SK-N-SH (cell line): Measurements from ENCODE around the gene AP2A2. TPM values are rescaled to one million over a fixed set of nuclear protein-coding genes. Genes with fewer than 3 reads are reported as not detected.

Experiments used
- CTCF ChIA-PET: fragments of 300-600, 350-600 bp; formaldehyde crosslinking; extraction: SDS; loops from one replicate; lab custom pipeline; 2021; lab: Yijun Ruan, JAX
- POLR2A ChIA-PET: fragments of 350-600 bp; sonication (Branson Sonifier 250); formaldehyde crosslinking; extraction: SDS; loops from one replicate; lab custom pipeline; 2020; ENCODE audit warnings: antibody characterized with exemption, inconsistent platforms; lab: Yijun Ruan, JAX
- DNase-seq: peaks from one replicate; pipeline ENCODE4 v3.0.0; 2012
- H2AFZ ChIP-seq: fragments of 200-600 bp; sonication (generic); 2 replicates; pipeline ENCODE4 v1.8.1; 2016; ENCODE audit warnings: antibody characterized with exemption, mild to moderate bottlenecking, low read depth
- H3F3A ChIP-seq: fragments of 200-600 bp; sonication (generic); replicated peaks from 2 replicates; pipeline ENCODE3; 2016; ENCODE audit warnings: antibody characterized with exemption, mild to moderate bottlenecking; ENCODE audit not compliant: insufficient read depth
- H3K27ac ChIP-seq, 2 experiments: fragments of 200-500 bp in 1 of 2; fragments of 200-600 bp in 1 of 2; sonication (Bioruptor generic) in 1 of 2; sonication (generic), shearing (Covaris generic) in 1 of 2; 2 replicates each; pipeline versions ENCODE4 v1.5.1 to v1.6.1; 2014 to 2016; ENCODE audit warnings: low read depth in 2 of 2, inconsistent platforms in 1 of 2, low read length in 1 of 2, mild to moderate bottlenecking in 1 of 2, mixed read lengths in 1 of 2
- H3K27me3 ChIP-seq: fragments of 200-600 bp; sonication (generic), shearing (Covaris generic); 2 replicates; pipeline ENCODE4 v1.6.1; 2016; ENCODE audit warnings: mixed run types; ENCODE audit not compliant: insufficient read depth
- H3K36me3 ChIP-seq, 2 experiments: fragments of 200-500 bp in 1 of 2; fragments of 200-600 bp in 1 of 2; sonication (Bioruptor generic) in 1 of 2; sonication (generic) in 1 of 2; replicated peaks in 1 of 2; 2 replicates each; pipeline versions ENCODE3 to v1.5.1; 2014 to 2016; ENCODE audit warnings: low read length in 1 of 2, mild to moderate bottlenecking in 1 of 2; ENCODE audit not compliant: insufficient read depth in 2 of 2, control insufficient read depth in 1 of 2
- H3K4me1 ChIP-seq, 2 experiments: fragments of 200-500 bp in 1 of 2; fragments of 200-600 bp in 1 of 2; sonication (Bioruptor generic) in 1 of 2; sonication (generic), shearing (Covaris generic) in 1 of 2; 2 replicates each; pipeline versions ENCODE4 v1.5.1 to v1.6.1; 2014 to 2016; ENCODE audit warnings: low read depth in 1 of 2, low read length in 1 of 2, mixed run types in 1 of 2; ENCODE audit not compliant: insufficient read depth in 2 of 2, control insufficient read depth in 1 of 2
- H3K4me2 ChIP-seq: fragments of 200-600 bp; sonication (generic), shearing (Covaris generic); 2 replicates; pipeline ENCODE4 v1.6.1; 2017; ENCODE audit warnings: mixed run types
- H3K4me3 ChIP-seq, 2 experiments: fragments of 200-500 bp in 1 of 2; fragments of 200-600 bp in 1 of 2; sonication (Bioruptor generic) in 1 of 2; sonication (generic), shearing (Covaris generic) in 1 of 2; 2 replicates each; pipeline versions ENCODE4 v1.5.1 to v1.8.1; 2014 to 2016; ENCODE audit warnings: low read depth in 2 of 2, inconsistent platforms in 1 of 2, low read length in 1 of 2, mild to moderate bottlenecking in 1 of 2, mixed read lengths in 1 of 2, moderate library complexity in 1 of 2
- H3K79me2 ChIP-seq: fragments of 200-600 bp; sonication (generic); 2 replicates; pipeline ENCODE4 v1.8.1; 2017; ENCODE audit warnings: mild to moderate bottlenecking; ENCODE audit not compliant: insufficient read depth
- H3K9ac ChIP-seq: fragments of 200-600 bp; sonication (generic); 2 replicates; pipeline ENCODE4 v1.6.1; 2017; ENCODE audit warnings: mixed run types
- H3K9me2 ChIP-seq: fragments of 200-600 bp; sonication (generic); 2 replicates; pipeline ENCODE4 v1.6.1; 2017; ENCODE audit warnings: mixed run types
- H3K9me3 ChIP-seq: fragments of 200-600 bp; sonication (generic); 2 replicates; pipeline ENCODE4 v1.6.1; 2017; ENCODE audit warnings: mixed run types, mild to moderate bottlenecking, moderate library complexity
- H4K20me1 ChIP-seq: fragments of 200-600 bp; sonication (generic); 2 replicates; pipeline ENCODE4 v1.6.1; 2017; ENCODE audit warnings: mild to moderate bottlenecking, mixed run types; ENCODE audit not compliant: insufficient read depth
- GABPA ChIP-seq: IDR thresholded peaks from 2 replicates; pipeline ENCODE4 v1.4.0; 2012; ENCODE audit warnings: low read depth, mild to moderate bottlenecking
- JUND ChIP-seq: IDR thresholded peaks from 2 replicates; pipeline ENCODE4 v1.4.0; 2012
- MEF2A ChIP-seq: IDR thresholded peaks from 2 replicates; pipeline ENCODE4 v1.4.0; 2012; ENCODE audit warnings: low read depth, borderline replicate concordance
- NFIC ChIP-seq: IDR thresholded peaks from 2 replicates; pipeline ENCODE4 v1.4.0; 2012; ENCODE audit warnings: borderline replicate concordance
- RCOR1 ChIP-seq: fragments of 150-350 bp; IDR thresholded peaks from 2 replicates; pipeline ENCODE4 v1.6.1; 2017; ENCODE audit warnings: antibody characterized with exemption, low read length
- RFX5 ChIP-seq: IDR thresholded peaks from 2 replicates; pipeline ENCODE4 v1.6.1; 2012; ENCODE audit warnings: mild to moderate bottlenecking, improper control_type of control experiment, low read length
- SIN3A ChIP-seq: IDR thresholded peaks from 2 replicates; pipeline ENCODE4 v1.6.1; 2012; ENCODE audit warnings: low read depth, mild to moderate bottlenecking, low read length, moderate library complexity, borderline replicate concordance
- TAF1 ChIP-seq: IDR thresholded peaks from 2 replicates; pipeline ENCODE4 v1.6.1; 2012; ENCODE audit warnings: low read depth, mild to moderate bottlenecking, low read length, moderate library complexity, borderline replicate concordance
- WGBS: methylation state at CpG from one replicate; pipeline ENCODE4 v1.1.6; 2017; ENCODE audit warnings: low lambda C conversion rate; 5-methylcytosine and 5-hydroxymethylcytosine counted together
- polyA plus RNA-seq, 3 experiments: library from polyadenylated mRNA; depleted of rRNA; stranded (reverse); fragments of >200 nt; gene quantifications; 2 replicates each; pipeline ENCODE4 v1.2.3, GENCODE V29; 2012
- TF ChIP-seq, protein P1 (sequence below): IDR thresholded peaks from 2 replicates; pipeline ENCODE4 v1.4.0; 2012; ENCODE audit warnings: low read depth, borderline replicate concordance
- TF ChIP-seq, protein P2 (sequence below): IDR thresholded peaks from 2 replicates; pipeline ENCODE4; 2012
- TF ChIP-seq, protein P3 (sequence below): fragments of 150-350 bp; IDR thresholded peaks from 2 replicates; pipeline ENCODE4 v1.6.1; 2016; ENCODE audit warnings: mild to moderate bottlenecking, low read depth, low read length

Gene AP2A2
- polyA plus RNA-seq, 1 of the 3 experiments (the other 2 are of a cell fraction), result 42.7 TPM

DNA sequence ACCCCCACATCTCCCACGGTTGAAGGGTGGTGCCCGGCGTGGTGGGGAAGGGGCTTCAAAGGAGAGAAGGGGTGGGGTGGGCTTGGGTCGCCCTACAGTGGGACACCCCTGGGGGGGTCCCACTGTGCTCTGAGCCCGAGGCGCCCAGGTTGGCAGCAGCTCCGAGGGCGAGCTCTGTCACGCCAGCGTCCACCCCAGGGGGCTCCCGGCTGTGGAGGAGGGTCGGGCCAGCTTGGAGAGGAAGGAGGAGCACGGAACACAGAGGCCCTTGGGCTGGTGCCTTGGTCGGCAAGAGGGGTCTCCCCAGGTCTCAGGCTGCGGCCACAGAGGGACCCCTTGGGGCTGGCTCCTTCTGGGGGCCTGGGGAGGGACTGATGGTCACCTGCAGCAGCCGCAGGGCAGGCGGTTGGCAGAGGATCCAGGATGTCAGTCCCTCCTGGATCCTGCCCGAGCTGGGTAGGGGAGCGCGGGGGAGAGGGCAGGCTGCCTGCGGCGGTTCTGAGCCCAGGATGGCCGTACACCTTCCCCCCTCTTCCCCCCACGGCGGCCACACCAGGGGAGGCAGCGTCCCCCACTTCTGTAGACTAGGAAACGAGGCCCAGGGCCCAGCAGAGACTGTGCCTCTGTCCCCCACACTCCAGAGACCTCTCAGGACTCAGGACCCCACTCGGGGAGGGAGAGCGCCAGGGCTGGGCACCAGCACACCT is 110.1 kb downstream of the AP2A2 start:
- Histone ChIP-seq H3F3A (no peaks in the 10 kb centered on the region), H3K27ac (no peak overlapping the region), H3K9me3 (no peaks in the 10 kb centered on the region), H2AFZ (no peak overlapping the region), H3K9me2 (no peaks in the 10 kb centered on the region), H3K4me1 (no peaks in the 10 kb centered on the region; a peak in 1 of 4 replicates), H3K4me2 (no peak overlapping the region), H3K36me3 (no peaks in the 10 kb centered on the region), H3K9ac (no peak overlapping the region), H3K27me3 (no peaks in the 10 kb centered on the region), H4K20me1 (no peaks in the 10 kb centered on the region), H3K4me3 (no peak overlapping the region), H3K79me2 (no peaks in the 10 kb centered on the region)
- TF ChIP-seq NFIC (no peak), RFX5 (no peak), SIN3A (no peak)
- TF ChIP-seq, protein P1, sequence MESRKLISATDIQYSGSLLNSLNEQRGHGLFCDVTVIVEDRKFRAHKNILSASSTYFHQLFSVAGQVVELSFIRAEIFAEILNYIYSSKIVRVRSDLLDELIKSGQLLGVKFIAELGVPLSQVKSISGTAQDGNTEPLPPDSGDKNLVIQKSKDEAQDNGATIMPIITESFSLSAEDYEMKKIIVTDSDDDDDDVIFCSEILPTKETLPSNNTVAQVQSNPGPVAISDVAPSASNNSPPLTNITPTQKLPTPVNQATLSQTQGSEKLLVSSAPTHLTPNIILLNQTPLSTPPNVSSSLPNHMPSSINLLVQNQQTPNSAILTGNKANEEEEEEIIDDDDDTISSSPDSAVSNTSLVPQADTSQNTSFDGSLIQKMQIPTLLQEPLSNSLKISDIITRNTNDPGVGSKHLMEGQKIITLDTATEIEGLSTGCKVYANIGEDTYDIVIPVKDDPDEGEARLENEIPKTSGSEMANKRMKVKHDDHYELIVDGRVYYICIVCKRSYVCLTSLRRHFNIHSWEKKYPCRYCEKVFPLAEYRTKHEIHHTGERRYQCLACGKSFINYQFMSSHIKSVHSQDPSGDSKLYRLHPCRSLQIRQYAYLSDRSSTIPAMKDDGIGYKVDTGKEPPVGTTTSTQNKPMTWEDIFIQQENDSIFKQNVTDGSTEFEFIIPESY, result no peak
- TF ChIP-seq, protein P2, sequence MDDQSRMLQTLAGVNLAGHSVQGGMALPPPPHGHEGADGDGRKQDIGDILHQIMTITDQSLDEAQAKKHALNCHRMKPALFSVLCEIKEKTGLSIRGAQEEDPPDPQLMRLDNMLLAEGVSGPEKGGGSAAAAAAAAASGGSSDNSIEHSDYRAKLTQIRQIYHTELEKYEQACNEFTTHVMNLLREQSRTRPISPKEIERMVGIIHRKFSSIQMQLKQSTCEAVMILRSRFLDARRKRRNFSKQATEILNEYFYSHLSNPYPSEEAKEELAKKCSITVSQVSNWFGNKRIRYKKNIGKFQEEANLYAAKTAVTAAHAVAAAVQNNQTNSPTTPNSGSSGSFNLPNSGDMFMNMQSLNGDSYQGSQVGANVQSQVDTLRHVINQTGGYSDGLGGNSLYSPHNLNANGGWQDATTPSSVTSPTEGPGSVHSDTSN, result no peak
- POLR2A ChIA-PET, result no interaction called here
- CTCF ChIA-PET, result interaction anchor here (1.4 to 3.5 kb wide), 2 partner anchors 15 to 188 kb away, joined by 5 to 22 read pairs; no protein-coding TSS in a partner anchor
- WGBS, result 67% methylated on average over 6 of the region's 29 CpGs
- DNase-seq, result no peak

DNA sequence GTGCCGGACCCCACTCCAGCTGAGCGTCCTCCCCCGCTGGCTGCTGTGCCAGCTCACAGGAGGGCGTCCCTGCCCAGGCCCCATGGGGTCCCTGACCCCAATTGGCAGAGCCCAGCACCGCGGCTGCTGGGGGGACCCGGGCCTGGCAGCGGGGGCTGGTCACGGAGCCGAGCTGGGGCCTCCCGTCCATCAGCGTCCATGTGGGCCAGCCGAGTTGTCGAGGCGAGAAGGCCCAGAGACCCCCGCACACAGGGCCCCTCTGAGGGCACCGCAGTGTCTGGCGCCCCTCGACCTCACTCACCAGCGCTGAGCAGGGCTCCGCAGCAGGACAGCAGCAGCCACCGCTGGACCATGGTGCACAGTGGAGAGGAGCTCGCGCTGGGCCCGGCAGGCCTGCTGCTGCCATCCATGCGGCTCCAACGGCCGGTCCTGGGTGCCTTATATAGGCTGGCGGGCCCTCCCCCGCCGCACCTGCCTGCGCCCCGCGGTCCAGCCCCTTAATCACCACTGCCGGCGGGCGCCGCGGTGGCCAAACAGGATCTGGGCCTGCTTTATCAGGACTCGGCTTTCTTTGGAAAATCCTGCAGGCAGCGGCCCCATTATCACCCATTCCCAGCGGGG is 110.7 kb downstream of the AP2A2 start, which contains the start of gene MUC6:
Gene MUC6, minus strand, starts transcription at position 416 of the 621 bp plus-strand sequence. Its CDS starts 63 bp downstream, at position 353.
- POLR2A ChIA-PET, result interaction anchor here (0.6 kb wide), 1 partner anchor 230 kb away, joined by 5 read pairs; no protein-coding TSS in a partner anchor
- no peaks in the 10 kb centered on the region for H3K36me3 ChIP-seq
- no peaks in the 10 kb centered on the region for H3K79me2 ChIP-seq
- H3K27ac ChIP-seq, result no peak within 1 kb of the TSS
- no peaks in the 10 kb centered on the region for H3K27me3 ChIP-seq
- TF ChIP-seq MEF2A (no peak), JUND (no peak), RCOR1 (no peak), GABPA (no peak), TAF1 (no peak)
- TF ChIP-seq, protein P3, sequence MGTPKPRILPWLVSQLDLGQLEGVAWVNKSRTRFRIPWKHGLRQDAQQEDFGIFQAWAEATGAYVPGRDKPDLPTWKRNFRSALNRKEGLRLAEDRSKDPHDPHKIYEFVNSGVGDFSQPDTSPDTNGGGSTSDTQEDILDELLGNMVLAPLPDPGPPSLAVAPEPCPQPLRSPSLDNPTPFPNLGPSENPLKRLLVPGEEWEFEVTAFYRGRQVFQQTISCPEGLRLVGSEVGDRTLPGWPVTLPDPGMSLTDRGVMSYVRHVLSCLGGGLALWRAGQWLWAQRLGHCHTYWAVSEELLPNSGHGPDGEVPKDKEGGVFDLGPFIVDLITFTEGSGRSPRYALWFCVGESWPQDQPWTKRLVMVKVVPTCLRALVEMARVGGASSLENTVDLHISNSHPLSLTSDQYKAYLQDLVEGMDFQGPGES, result no peak
- TF ChIP-seq, all 33 proteins: peak for 0
- H4K20me1 ChIP-seq, result no peaks in the 10 kb centered on the region
- H3K4me2 ChIP-seq, result no peak within 1 kb of the TSS
- CTCF ChIA-PET, result interaction anchor here (1.4 to 3.5 kb wide), 2 partner anchors 14 to 189 kb away, joined by 5 to 22 read pairs; no protein-coding TSS in a partner anchor
- no peaks in the 10 kb centered on the region for H3K9me2 ChIP-seq
- H2AFZ ChIP-seq, result no peak within 1 kb of the TSS
- no peak within 1 kb of the TSS for H3K9ac ChIP-seq
- H3K4me1 ChIP-seq, result peaks cover 0 to under 1% of the 10 kb centered on the region in 2 experiments; a peak in 1 of 4 replicates
- no peaks in the 10 kb centered on the region for H3K9me3 ChIP-seq
- no peak for DNase-seq
- no peak within 1 kb of the TSS for H3K4me3 ChIP-seq
- WGBS, result 60% methylated on average over 3 of the region's 42 CpGs
- no peaks in the 10 kb centered on the region for H3F3A ChIP-seq
